ENCODE measurements around the gene PDLIM3.

- TF ChIP-seq, protein P1, sequence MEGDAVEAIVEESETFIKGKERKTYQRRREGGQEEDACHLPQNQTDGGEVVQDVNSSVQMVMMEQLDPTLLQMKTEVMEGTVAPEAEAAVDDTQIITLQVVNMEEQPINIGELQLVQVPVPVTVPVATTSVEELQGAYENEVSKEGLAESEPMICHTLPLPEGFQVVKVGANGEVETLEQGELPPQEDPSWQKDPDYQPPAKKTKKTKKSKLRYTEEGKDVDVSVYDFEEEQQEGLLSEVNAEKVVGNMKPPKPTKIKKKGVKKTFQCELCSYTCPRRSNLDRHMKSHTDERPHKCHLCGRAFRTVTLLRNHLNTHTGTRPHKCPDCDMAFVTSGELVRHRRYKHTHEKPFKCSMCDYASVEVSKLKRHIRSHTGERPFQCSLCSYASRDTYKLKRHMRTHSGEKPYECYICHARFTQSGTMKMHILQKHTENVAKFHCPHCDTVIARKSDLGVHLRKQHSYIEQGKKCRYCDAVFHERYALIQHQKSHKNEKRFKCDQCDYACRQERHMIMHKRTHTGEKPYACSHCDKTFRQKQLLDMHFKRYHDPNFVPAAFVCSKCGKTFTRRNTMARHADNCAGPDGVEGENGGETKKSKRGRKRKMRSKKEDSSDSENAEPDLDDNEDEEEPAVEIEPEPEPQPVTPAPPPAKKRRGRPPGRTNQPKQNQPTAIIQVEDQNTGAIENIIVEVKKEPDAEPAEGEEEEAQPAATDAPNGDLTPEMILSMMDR (IDR thresholded peaks at IDR 0.05) = no peak
- no peak for TF ChIP-seq EZH2 (IDR thresholded peaks at IDR 0.05; ENCODE audit: borderline replicate concordance, insufficient read depth, low read depth, low read length, poor library complexity, severe bottlenecking)
Measured at GRCh38 chr4:185583813-185584212, 48.5 kb upstream of the PDLIM3 start.
